ENCODE measurements around the gene HMGA1.
A peak's percentile ranks its signal among the peaks of the same experiment; 100 is the strongest.
"Not testable (repeated sequence)": the region's sequence is repeated elsewhere in the genome, so short reads cannot be mapped to it uniquely, and the experiment has no call there.

The HMGA1 gene

DNA sequence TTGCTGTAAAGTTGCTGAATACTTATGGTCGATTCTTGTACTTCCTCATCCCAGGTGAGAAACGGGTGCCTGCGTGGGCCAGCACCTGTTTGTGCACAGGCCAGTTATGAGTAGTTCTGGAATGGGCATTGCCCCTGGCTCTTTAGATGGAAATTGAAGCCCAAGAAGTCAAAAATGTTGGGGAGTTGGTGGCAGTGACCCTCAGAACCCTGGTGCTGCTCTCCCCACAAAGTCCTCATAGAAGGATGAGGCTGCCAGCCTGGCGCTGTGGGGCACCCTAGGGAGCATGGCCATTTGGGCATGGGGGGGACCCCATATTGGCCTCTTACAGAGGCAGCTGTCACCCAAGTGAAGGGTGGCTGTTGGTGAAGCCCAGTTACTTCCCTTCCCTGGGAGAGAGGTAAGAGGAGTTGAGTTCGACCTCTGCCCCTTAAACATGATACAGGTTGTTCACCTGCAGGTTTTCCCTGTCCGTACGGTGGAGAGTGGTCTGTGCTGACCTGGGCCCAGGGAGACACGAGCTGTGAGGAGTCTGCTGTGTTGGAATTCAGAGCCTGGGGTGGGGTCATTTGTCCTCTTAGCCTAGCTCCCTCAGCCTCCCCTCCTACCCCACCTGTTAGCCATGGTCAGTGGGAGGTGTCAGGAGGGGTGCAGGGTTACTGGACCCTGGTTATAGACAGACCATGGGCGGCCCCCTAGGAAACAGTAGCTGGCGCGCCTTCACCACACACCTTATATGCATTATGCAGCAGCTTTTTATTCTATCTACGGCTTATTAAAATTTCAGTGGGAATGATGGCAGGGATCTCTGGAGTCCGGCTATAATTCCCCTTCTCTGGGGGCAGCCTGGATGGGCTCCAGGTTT is 4.9 kb downstream of the HMGA1 start:
- no peak for DNase-seq

- DNase-seq: no peak
Observed at GRCh38 chr6:34242252-34243130, 5.8 kb downstream of the HMGA1 start.

DNA sequence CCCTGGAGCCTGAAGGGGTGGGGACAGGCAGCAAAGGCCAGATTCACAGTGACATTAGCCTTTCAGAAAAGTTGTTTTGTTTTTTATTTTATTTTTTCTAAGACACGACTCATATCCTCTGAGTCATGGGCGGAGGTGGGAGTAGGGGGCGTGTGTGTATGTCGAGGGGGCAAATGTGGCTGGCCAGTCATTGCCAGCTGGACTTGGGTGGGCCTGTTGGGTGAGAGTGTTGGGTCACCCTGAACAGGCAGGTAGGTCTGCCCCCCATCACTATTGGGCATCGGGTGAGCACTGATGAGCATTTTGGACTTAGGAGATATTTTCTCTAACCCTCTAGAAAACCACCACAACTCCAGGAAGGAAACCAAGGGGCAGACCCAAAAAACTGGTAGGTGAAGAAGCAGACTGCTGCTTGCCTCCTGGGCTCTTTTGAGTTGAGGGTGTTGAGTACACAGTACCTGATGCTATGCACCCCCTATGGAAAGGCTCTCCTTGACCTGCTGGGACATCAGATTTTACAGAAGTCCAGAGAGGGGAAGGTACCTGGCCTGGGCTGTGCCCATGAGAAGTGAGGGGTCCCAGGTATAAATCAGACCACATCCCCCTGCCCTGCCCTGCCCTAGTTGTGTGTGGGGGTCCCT is 6.6 kb downstream of the HMGA1 start:
- DNase-seq: no peak

GRCh38 chr6:34243901-34244884 is 7.5 kb downstream of the HMGA1 start:
- peak; percentile 50 for DNase-seq

DNA sequence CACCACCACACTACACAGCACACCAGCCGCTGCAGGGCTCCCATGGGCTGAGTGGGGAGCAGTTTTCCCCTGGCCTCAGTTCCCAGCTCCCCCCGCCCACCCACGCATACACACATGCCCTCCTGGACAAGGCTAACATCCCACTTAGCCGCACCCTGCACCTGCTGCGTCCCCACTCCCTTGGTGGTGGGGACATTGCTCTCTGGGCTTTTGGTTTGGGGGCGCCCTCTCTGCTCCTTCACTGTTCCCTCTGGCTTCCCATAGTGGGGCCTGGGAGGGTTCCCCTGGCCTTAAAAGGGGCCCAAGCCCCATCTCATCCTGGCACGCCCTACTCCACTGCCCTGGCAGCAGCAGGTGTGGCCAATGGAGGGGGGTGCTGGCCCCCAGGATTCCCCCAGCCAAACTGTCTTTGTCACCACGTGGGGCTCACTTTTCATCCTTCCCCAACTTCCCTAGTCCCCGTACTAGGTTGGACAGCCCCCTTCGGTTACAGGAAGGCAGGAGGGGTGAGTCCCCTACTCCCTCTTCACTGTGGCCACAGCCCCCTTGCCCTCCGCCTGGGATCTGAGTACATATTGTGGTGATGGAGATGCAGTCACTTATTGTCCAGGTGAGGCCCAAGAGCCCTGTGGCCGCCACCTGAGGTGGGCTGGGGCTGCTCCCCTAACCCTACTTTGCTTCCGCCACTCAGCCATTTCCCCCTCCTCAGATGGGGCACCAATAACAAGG is 8.5 kb downstream of the HMGA1 start:
- not testable (repeated sequence) for DNase-seq

GRCh38 chr6:34245761-34246140 is 9.1 kb downstream of the HMGA1 start:
- DNase-seq: not testable (repeated sequence)

DNA sequence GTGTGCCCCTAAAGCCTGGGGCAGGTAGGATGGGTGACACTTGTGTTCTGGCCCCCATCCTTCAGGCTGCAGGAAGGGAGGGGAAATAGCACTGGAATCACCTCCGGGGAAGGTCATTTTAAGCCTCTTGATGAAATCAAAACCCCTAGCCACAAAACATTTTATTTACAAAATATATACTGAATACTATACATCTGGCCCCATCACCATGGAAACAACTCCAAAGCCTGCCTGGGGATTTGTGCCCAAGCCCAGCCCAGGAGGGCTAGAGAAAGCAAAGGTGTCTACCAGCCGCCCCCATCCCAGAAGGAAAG is 9.5 kb downstream of the HMGA1 start:
- no peak for DNase-seq

GRCh38 chr6:34246563-34247391 is 10.1 kb downstream of the HMGA1 start:
- DNase-seq: peak; percentile 35

DNA sequence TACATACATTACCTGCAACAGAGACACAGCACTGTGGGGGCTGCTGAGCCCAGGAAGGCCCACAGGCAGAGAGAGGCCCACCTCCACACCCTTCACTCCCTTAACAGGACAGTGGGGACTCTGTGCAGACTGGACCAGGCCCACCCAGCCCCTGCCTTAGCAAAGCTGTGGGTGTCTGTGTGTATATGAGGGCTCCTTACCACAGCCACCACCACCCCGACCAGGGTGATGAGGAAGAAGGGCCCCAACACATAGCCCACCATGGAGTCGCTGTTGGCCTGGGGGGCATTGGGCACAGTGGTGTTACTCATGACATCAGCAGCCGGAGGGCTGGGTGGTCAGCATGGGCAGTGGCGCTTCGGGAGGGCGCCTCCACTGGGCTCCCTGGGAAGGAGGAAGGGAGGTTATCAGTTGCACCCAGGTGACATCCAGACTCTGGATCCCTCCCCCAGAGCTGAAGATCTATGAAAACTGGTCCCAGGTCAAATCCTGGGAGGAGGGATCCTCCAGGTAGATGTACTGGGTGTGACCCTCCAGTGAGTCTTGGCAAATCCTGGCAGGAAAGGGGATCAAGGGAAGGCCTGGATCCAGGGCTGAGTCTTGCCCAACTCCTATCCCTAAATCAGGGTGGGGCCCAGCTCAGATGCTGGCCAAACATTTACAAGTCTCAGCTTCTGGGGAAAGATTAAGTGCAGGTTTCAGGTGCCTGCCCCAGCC is 11.0 kb downstream of the HMGA1 start:
- DNase-seq: no peak

GRCh38 chr6:34248198-34248726 is 11.6 kb downstream of the HMGA1 start:
- DNase-seq: peak; percentile 77

GRCh38 chr6:34248727-34249468 is 12.2 kb downstream of the HMGA1 start, which contains the start of gene SMIM29:
TSS of gene SMIM29 (minus strand) at chr6:34249006. CDS start at chr6:34247791, 1,215 bp downstream.
- peak; percentile 98 for DNase-seq

DNA sequence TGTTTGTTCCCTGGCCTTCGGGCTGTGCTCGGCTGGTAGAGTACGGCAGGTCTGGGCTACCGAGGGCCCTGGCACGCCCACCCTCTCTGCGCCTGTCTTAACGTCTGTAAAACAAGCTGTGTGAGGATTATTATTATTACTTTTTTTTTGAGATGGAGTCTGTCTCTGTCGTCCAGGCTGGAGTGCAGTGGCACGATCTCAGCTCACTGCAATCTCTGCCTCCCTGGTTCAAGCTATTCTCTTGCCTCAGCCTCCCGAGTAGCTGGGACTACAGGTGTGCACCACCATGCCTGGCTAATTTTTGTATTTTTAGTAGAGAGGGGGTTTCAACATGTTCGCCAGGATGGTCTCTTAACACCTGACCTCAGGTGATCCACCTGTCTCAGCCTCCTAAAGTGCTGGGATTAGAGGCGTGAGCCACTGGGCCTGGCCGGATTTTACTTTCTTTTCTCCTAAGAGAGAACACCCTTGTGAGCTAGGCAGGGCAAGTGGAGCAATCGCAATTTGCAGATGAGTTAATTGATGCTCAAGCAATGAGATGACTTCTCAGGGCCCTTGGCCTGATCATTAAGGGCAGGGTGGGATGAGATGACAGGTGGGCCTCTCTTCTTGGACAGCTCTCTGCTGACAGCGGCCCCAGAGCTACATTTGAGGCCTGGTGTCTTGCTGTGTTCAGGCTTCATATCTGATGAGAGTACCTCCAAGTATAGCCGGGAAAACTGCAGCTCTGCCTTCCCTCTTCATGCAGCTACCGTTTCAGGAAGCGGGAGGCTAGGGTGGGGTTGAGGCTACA is 13.0 kb downstream of the HMGA1 start:
- no peak for DNase-seq

GRCh38 chr6:34252395-34252794 is 15.7 kb downstream of the HMGA1 start:
- not testable (repeated sequence) for DNase-seq

- no peak for DNase-seq
Observed at GRCh38 chr6:34259529-34260069, 22.9 kb downstream of the HMGA1 start.

DNA sequence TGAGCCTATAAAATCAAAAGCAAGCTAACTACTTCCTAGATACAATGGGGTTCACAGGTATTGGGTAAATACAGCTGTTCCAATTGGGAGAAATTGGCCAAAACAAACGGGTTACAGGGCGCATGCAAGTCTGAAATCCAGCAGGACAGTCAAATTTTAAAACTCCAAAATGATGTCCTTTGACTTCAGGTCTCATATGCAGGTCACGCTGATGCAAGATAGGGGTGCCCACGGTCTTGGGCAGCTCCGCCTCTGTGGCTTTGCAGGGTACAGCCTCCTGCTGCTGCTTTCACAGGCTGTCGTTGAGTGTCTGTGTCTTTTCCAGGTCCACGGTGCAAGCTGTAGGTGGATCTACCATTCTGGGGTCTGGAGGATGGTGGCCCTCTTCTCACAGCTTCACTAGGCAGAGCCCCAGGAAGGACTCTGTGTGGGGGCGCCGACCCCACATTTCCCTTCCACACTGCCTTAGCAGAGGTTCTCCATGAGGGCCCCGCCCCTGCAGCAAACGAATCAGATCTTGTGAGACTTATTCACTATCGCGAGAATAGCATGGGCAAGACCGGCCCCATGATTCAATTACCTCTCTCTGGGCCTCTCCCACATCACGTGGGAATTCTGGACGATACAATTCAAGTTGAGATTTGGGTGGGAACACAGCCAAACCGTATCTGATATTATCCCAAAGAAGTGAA is 24.0 kb downstream of the HMGA1 start:
- no peak for DNase-seq

DNA sequence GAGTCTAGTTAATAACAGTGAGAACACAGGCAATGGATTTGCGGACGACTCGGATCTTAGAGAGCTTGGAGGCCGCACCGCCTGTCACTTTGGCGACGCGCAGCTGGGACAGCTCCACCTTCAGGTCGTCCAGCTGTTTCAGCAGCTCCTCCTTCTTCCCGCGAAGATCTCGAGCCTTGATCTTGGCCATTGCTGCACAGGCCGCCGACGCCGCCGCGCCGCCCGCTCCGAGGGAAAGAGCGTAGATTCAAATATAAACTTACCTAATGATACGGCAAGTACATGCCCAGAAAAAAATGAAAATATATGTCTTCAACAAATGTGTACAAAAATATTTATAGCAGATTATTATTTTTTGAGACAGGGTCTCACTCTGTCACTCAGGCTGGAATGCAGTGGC is 26.8 kb downstream of the HMGA1 start:
- not testable (repeated sequence) for DNase-seq

DNA sequence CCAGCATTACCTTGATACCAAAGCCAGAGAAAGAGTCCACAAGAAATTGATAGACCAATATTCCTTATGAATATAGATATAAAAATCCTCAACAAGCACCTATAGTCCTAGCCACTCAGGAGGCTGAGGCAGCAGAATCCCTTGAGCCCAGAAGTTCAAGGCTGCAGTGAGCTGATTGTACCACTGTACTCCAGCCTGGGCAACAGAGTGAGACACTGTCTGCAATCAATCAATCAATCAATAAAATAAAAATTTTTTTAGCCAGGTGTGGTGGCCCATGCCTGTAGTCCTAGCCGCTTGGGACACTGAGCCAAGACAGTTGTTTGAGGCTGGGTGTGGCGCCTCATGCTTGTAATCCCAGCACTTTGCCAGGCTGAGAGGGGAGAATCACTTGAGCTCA is 31.1 kb downstream of the HMGA1 start:
- no peak for DNase-seq

Measured in femur (tissue), 1 donor.